Measurements from ENCODE around the gene FNBP1L. TPM values are rescaled to one million over a fixed set of nuclear protein-coding genes. Genes with fewer than 3 reads are reported as not detected.

Gene FNBP1L
- total RNA-seq, 1 donor from 2014 or later: 9.2 TPM

Other genes with a start within 250 kb of the FNBP1L start
- gene DR1, start 102.2 kb upstream of the FNBP1L start, total RNA-seq: 16.2 TPM
- gene BCAR3, start 233.7 kb downstream of the FNBP1L start, total RNA-seq: 16.8 TPM